ENCODE results near the gene TCOF1.

TCOF1 gene

GRCh38 chr5:150384701-150385100 is 27.2 kb downstream of the TCOF1 start:
- no peaks in the 10 kb centered on the region for H3K27me3 ChIP-seq (ENCODE audit: insufficient read depth, poor library complexity, severe bottlenecking)
- TF ChIP-seq REST (IDR thresholded peaks at IDR 0.05; ENCODE audit: insufficient replicate concordance, low read depth) (no peak), POLR2AphosphoS5 (IDR thresholded peaks at IDR 0.05; ENCODE audit: low read depth) (no peak), CTCF (IDR thresholded peaks at IDR 0.05; ENCODE audit: insufficient read depth, low read length) (no peak), GABPA (IDR thresholded peaks at IDR 0.05; ENCODE audit: low read depth) (no peak), SPI1 (IDR thresholded peaks at IDR 0.05; ENCODE audit: borderline replicate concordance, low read depth) (no peak)
- no peak for DNase-seq (ENCODE audit: low read depth in 1 of 2, low spot score in 1 of 2)
- H3K4me3 ChIP-seq (replicated peaks; ENCODE audit: insufficient read depth, low read length) = no peak overlapping the region
- no peak overlapping the region for H3K27ac ChIP-seq (replicated peaks)

- Histone ChIP-seq H3K4me3 (replicated peaks; ENCODE audit: insufficient read depth, low read length) (no peak overlapping the region), H3K27me3 (ENCODE audit: insufficient read depth, poor library complexity, severe bottlenecking) (no peaks in the 10 kb centered on the region), H3K27ac (replicated peaks) (no peak overlapping the region)
- TF ChIP-seq GABPA (IDR thresholded peaks at IDR 0.05; ENCODE audit: low read depth) (no peak), POLR2AphosphoS5 (IDR thresholded peaks at IDR 0.05; ENCODE audit: low read depth) (no peak), CTCF (IDR thresholded peaks at IDR 0.05; ENCODE audit: insufficient read depth, low read length) (no peak), REST (IDR thresholded peaks at IDR 0.05; ENCODE audit: insufficient replicate concordance, low read depth) (no peak), SPI1 (IDR thresholded peaks at IDR 0.05; ENCODE audit: borderline replicate concordance, low read depth) (no peak)
- no peak for DNase-seq (ENCODE audit: low read depth in 1 of 2, low spot score in 1 of 2)
These were observed 28.7 kb downstream of the TCOF1 start for GRCh38 chr5:150386024-150386855.

GRCh38 chr5:150389531-150390266 is 32.2 kb downstream of the TCOF1 start:
- no peak overlapping the region for H3K27ac ChIP-seq (replicated peaks)
- TF ChIP-seq REST (IDR thresholded peaks at IDR 0.05; ENCODE audit: insufficient replicate concordance, low read depth) (no peak), GABPA (IDR thresholded peaks at IDR 0.05; ENCODE audit: low read depth) (no peak), POLR2AphosphoS5 (IDR thresholded peaks at IDR 0.05; ENCODE audit: low read depth) (no peak), CTCF (IDR thresholded peaks at IDR 0.05; ENCODE audit: insufficient read depth, low read length) (no peak), SPI1 (IDR thresholded peaks at IDR 0.05; ENCODE audit: borderline replicate concordance, low read depth) (no peak)
- no peaks in the 10 kb centered on the region for H3K27me3 ChIP-seq (ENCODE audit: insufficient read depth, poor library complexity, severe bottlenecking)
- no peak for DNase-seq (ENCODE audit: low read depth in 1 of 2, low spot score in 1 of 2)
- H3K4me3 ChIP-seq (replicated peaks; ENCODE audit: insufficient read depth, low read length) = no peak overlapping the region
